IPS-20b (cell line): Measurements from ENCODE around the gene TCEA2.

Source experiments
- H3K27ac ChIP-seq: one replicate; pipeline ENCODE4 v1.5.1; 2013; ENCODE audit warnings: low read length
- H3K27me3 ChIP-seq: 2 replicates; pipeline ENCODE4 v1.6.1; 2013; ENCODE audit warnings: mild to moderate bottlenecking, low read length, inconsistent platforms; ENCODE audit not compliant: insufficient read depth
- H3K36me3 ChIP-seq: 2 replicates; pipeline ENCODE4 v1.6.1; 2013; ENCODE audit warnings: low read depth, mild to moderate bottlenecking, inconsistent platforms, low read length, moderate library complexity; ENCODE audit not compliant: insufficient read depth
- H3K4me1 ChIP-seq: 2 replicates; pipeline ENCODE4 v1.6.1; 2013; ENCODE audit warnings: mild to moderate bottlenecking, control low read depth, inconsistent platforms, low read length, moderate library complexity; ENCODE audit not compliant: insufficient read depth
- H3K4me3 ChIP-seq: 2 replicates; pipeline ENCODE4 v1.5.1; 2013; ENCODE audit warnings: mild to moderate bottlenecking, low read length, inconsistent platforms
- H3K9ac ChIP-seq: 2 replicates; pipeline ENCODE4 v1.6.1; 2013; ENCODE audit warnings: low read depth, mild to moderate bottlenecking, inconsistent platforms, low read length, moderate library complexity
- H3K9me3 ChIP-seq: 2 replicates; pipeline ENCODE4 v1.6.1; 2013; ENCODE audit warnings: mild to moderate bottlenecking, low read depth, low read length, inconsistent platforms; ENCODE audit not compliant: insufficient read depth

Gene TCEA2

DNA sequence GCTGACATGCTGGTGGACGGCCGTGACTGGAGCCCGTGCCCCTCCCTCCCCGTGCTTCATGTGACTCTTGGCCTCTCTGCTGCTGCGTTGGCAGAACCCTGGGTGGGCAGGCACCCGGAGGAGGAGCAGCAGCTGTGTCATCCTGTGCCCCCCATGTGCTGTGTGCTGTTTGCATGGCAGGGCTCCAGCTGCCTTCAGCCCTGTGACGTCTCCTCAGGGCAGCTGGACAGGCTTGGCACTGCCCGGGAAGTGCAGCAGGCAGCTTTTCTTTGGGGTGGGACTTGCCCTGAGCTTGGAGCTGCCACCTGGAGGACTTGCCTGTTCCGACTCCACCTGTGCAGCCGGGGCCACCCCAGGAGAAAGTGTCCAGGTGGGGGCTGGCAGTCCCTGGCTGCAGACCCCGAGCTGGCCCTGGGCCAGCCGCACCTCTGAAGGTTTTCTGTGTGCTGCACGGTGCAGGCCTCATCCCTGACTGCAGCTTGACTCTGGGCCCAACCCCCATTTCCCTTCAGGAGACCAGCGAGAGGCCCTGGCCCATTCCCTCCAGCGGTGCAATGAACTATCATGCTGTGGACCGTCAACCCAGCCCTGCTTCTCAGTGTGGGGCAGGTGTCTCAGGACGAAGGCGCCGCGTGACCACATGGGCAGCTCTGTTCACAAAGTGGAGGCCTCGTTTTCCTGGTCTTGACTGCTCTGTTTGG lies 36.2 kb downstream of the TCEA2 start:
- Histone ChIP-seq H3K4me1 (no peaks in the 10 kb centered on the region), H3K4me3 (no peak overlapping the region), H3K36me3 (no peaks in the 10 kb centered on the region), H3K9me3 (no peaks in the 10 kb centered on the region), H3K9ac (no peak overlapping the region), H3K27me3 (peaks cover 34% of the 10 kb centered on the region), H3K27ac (no peak overlapping the region)

DNA sequence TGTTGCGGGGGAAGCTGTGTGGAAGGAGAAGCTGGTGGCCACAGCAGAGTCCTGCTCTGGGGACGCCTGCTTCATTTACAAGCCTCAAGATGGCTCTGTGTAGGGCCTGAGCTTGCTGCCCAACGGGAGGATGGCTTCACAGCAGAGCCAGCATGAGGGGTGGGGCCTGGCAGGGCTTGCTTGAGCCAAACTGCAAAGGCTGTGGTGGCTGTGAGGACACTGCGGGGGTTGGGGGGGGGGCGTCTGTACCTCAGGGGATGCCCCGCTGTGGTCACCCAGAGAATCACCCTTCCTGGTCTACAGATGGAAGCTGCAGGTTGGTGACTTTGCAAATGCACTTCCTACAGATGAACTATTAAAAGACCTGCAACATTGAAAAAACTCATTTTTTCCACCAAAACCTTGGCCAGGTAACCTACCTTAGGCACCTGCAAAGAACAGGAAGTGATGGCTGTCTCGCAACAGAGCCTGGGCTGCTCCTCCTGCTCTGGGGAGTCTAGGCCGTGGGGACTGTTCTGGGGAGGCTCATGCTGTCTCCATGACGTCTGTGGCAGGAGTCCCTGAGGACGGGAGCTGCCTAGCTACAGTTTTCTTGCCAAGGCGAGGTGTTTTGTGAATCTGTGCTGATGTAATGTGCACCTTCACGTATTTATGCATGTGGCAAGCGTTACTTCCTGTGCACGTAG lies 37.0 kb downstream of the TCEA2 start:
- H3K4me1 ChIP-seq = no peaks in the 10 kb centered on the region
- no peak overlapping the region for H3K9ac ChIP-seq
- peaks cover 34% of the 10 kb centered on the region for H3K27me3 ChIP-seq
- no peak overlapping the region for H3K4me3 ChIP-seq
- H3K9me3 ChIP-seq = no peaks in the 10 kb centered on the region
- no peak overlapping the region for H3K27ac ChIP-seq
- H3K36me3 ChIP-seq = no peaks in the 10 kb centered on the region

DNA sequence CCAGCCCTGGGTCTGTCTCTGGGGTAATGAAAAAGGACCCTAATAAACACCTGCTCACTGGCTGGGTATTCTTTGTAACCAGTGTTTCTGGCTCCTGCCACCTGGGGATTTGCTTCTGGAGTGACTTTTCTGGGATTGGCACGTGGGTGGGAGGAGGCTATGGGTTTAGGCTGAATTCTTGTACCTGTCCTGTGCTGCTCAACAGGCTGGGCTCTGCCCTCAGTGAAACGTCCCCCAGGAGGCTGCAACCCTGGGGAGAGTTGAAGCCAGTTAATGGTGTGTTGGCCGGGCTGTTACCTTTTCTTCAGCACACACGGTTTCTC lies 37.5 kb downstream of the TCEA2 start:
- no peak overlapping the region for H3K4me3 ChIP-seq

DNA sequence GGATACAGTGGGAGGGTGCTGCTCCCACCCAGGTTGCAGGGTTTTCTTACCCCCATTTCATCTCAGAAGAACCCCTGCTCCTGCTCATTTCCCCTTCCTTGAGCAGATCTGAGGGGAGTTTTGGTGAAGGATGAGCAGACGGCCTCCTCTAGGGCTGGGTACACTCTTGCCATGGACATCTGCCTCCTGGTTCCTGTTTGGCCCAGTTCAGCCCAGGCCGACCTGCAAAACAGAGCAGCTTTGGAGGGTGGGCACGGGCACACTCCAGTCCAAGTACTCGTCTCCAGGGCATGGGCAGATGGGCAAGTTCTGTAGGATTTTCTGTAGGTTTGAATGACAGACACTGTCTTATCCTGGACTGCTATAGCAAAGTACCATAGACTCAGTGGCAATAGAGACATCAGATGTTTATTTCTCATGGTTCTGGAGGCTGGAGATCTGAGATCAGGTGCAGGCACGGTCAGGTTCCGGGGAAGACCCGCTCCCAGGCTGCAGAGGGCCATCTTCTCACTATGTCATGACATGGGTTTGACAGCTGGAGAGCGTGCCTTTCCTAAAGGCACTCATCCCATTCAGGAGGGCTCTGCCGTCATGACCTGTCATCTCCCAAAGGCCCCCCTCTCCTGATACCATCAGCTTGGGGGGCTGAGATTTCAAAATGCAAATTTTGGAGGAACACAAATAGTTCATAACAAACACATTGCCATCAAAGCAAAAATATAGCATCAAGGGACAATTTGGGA lies 38.1 kb downstream of the TCEA2 start:
- H3K9me3 ChIP-seq = no peaks in the 10 kb centered on the region
- no peak overlapping the region for H3K27ac ChIP-seq
- H3K9ac ChIP-seq = no peak overlapping the region
- H3K4me3 ChIP-seq = no peak overlapping the region
- no peaks in the 10 kb centered on the region for H3K4me1 ChIP-seq
- peaks cover 34% of the 10 kb centered on the region for H3K27me3 ChIP-seq
- no peaks in the 10 kb centered on the region for H3K36me3 ChIP-seq

More for the DNA sequence above, 37.5 kb downstream of the TCEA2 start:
- Histone ChIP-seq H3K27ac (no peak overlapping the region), H3K36me3 (no peaks in the 10 kb centered on the region), H3K4me1 (no peaks in the 10 kb centered on the region), H3K9me3 (no peaks in the 10 kb centered on the region), H3K9ac (no peak overlapping the region), H3K27me3 (peaks cover 34% of the 10 kb centered on the region)

DNA sequence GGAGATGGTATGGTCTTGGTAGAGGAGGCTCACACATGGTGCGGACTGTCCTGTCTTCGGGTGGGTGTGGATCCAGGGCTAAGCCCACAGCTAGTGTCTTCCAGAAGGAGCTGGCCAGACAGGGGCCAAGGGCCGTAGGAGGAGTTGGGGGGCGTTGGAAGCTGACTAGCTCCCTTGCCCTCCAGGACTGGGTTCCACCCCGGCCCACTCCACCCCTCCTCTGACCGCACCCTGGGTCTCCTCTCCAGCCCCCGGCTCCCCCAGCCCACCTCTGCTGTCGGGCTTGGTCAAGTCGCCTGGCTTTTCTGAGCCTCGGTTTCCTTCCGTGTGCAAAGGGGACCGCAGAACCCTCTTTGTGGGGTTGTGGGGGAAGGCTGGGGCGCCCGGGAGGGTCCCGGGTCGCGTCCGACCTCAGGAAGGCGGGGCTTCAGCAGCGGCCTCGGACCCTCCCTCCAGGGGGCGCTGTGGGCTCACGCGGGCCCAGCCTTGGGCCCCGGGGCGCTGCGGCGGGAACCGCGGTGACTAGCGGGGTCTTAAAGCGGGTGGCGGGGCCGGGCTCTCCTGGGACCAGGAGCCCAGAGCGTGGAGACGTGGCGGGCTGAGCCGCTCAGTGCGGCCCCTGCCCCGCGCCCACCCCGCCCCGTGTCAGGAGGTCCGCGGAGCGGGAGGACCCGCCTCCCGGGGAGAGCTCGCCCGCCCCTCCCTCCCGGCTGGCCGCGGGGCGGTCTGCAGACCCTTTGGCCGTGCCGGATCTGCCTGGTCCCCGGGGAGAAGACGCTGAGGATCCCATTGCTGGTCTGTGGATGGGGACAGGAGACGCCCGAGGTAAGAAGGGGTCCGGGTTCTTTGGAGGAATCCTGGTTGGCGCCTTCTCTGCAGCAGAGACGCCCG lies 39.0 kb downstream of the TCEA2 start:
- Histone ChIP-seq H3K4me3 (peak overlapping the region; percentile 69), H3K9me3 (no peaks in the 10 kb centered on the region), H3K27me3 (peaks cover 34% of the 10 kb centered on the region), H3K9ac (no peak overlapping the region), H3K36me3 (no peaks in the 10 kb centered on the region), H3K4me1 (no peaks in the 10 kb centered on the region), H3K27ac (no peak overlapping the region)

DNA sequence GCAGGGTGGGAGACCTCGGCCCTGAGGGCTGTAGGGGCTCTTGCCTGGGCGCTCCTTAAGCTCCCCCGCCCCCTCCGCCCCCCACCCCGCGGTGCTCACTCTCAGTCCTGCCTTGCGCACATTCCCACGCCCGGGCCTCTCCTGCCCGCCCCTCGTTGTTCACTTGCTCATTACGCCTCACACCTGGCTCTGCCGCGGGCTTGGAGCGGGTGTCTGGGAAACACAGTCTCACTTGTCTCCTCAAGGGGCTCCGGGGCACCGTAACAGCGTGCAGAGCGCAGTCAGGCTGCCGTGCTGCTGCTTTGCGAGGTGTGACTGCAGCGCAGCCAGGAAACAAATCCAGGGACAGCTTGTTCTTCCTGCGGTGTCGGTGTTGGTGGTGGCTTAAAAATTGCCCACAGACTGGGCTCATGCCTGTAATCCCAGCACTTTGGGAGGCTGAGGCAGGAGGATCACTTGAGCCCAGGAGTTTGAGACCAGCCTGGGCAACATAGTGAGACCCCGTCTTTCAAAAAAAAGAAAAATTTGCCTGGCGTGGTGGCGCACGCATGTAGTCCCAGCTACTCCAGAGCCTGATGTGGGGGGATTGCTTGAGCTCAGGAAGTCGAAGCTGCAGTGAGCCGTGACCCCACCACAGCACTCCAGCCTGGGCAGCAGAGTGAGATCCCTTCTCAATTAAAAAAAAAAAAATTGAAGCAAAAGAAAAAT lies 39.8 kb downstream of the TCEA2 start:
- no peak overlapping the region for H3K27ac ChIP-seq
- H3K9me3 ChIP-seq = no peaks in the 10 kb centered on the region
- H3K4me1 ChIP-seq = no peaks in the 10 kb centered on the region
- H3K27me3 ChIP-seq = peaks cover 34% of the 10 kb centered on the region
- peak overlapping the region; percentile 69 for H3K4me3 ChIP-seq
- no peaks in the 10 kb centered on the region for H3K36me3 ChIP-seq
- no peak overlapping the region for H3K9ac ChIP-seq

DNA sequence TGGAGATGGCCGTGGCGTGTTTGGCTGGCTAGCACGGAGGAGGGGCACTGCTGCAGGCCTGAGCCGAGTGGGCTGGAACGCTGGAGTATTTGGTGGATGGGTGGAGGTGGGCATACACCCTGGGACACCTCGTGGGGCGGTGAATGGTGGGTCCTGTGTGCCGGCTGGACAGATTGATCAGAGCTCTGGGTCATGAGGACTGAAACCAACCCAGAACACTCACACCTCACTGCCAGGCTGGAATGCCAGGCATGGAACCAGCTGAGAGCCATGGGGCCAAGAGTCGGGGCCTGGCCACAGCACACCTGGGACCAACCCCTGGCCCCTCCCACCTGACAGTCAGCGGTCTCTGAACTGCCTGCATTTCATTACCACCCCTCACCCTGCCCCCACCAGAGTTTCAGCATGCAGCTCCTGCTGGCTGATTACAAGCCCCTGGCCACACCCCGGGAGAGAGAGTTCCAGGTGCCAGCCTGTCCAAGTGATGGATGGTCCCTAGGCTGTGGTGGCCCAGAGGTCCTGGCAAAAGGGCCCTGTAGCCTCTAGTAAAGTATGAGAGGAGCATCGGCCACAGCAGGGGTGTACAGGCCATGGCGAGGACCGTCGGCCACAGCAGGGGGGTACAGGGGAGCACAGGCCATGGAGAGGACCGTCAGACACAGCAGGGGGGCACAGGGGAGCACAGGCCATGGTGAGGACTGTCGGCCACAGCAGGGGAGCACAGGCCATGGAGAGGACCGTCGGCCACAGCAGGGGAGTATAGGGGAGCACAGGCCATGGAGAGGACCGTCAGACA lies 41.1 kb downstream of the TCEA2 start:
- Histone ChIP-seq H3K27ac (no peak overlapping the region), H3K4me3 (no peak overlapping the region), H3K4me1 (no peaks in the 10 kb centered on the region), H3K27me3 (peaks cover 34% of the 10 kb centered on the region), H3K9me3 (no peaks in the 10 kb centered on the region), H3K9ac (no peak overlapping the region), H3K36me3 (no peaks in the 10 kb centered on the region)

DNA sequence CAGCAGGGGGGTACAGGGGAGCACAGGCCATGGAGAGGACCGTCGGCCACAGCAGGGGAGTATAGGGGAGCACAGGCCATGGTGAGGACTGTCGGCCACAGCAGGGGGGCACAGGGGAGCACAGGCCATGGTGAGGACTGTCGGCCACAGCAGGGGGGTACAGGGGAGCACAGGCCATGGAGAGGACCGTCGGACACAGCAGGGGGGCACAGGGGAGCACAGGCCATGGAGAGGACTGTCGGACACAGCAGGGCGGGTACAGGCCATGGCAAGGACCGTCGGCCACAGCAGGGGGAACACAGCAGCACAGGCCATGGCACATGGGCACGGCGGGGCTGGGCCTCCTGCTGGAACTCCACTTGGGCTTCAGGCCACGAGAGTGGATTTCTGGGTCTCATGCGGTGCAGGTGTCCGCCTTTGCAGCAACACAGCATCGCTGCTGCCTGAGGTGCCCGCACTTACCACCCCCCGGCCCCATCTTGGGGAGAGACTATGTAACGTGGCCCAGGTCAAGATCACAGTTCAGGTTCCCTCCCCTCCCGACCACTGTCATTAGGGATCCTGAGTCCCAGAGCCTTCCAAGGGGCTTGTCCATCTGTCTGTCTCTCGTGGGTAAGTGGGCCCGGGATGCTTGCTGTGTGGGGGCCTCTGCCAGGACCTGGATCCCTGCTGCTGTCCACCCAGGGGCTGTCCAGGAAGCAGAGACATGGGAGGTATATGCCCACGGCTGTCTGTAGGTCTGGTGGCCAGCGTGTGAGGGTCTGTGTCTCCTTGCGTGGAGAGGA lies 41.9 kb downstream of the TCEA2 start:
- H3K9ac ChIP-seq = no peak overlapping the region
- H3K27ac ChIP-seq = no peak overlapping the region
- H3K36me3 ChIP-seq = no peaks in the 10 kb centered on the region
- H3K4me3 ChIP-seq = no peak overlapping the region
- no peaks in the 10 kb centered on the region for H3K4me1 ChIP-seq
- H3K9me3 ChIP-seq = no peaks in the 10 kb centered on the region
- H3K27me3 ChIP-seq = peaks cover 34% of the 10 kb centered on the region

DNA sequence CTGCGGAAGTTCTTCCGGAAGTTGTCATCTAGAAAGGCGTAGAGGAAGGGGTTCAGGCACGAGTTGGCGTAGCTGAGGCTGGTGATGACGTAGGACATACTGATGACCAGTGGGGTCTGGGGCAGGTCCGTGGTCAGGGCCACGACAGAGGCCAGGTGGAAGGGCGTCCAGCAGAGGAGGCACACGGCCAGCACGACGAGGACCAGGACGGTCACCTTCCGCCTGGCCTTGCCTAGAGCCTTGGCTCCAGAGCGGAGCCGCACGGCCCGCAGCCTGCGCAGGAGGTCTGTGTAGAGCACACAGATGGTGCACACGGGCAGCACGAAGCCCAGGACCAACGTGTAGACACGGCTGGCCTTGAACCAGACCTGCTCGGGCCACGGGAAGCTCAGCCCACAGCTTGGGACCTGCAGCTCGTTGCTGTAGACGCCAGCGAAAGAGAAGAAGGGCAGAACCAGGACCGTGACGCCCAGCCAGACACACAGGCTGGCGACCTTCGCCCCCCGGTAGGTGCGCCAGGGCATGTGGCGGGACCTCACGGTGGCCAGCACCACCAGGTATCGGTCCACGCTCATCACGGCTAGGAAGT lies 42.9 kb downstream of the TCEA2 start:
- Histone ChIP-seq H3K27ac (no peak overlapping the region), H3K9ac (no peak overlapping the region), H3K4me1 (no peaks in the 10 kb centered on the region)

More for the DNA sequence above, 42.9 kb downstream of the TCEA2 start:
- no peaks in the 10 kb centered on the region for H3K36me3 ChIP-seq
- peaks cover 25% of the 10 kb centered on the region for H3K27me3 ChIP-seq
- no peaks in the 10 kb centered on the region for H3K9me3 ChIP-seq
- H3K4me3 ChIP-seq = no peak overlapping the region
